Right hindlimb (tissue), 1 donor: ENCODE measurements around the gene USP53.
"Not testable (repeated sequence)": the region's sequence is repeated elsewhere in the genome, so short reads cannot be mapped to it uniquely, and the experiment has no call there.

Experiments
- DNase-seq: peaks from one replicate; pipeline ENCODE4 v3.0.0-alpha.2; 2018

The USP53 gene

DNA sequence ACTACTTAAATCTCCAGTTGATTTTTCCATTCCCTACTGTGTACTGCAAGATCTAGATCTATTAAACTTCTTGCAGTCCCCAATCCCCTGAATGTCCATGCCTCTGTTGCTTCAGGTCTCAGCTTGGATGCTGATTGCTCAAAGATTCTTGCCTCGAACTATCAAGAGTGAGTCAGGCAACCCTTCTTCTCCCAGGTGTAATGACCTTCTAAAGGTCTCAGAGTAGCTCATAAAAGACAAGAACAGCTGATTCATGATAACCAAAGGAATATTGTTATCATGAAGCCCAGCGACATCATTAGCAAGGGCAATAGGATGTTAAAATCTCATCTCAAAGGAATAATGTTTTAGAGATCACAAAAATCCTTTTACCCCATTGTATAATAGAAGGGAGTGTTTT, 116.2 kb downstream of the USP53 start:
- DNase-seq = no peak

DNA sequence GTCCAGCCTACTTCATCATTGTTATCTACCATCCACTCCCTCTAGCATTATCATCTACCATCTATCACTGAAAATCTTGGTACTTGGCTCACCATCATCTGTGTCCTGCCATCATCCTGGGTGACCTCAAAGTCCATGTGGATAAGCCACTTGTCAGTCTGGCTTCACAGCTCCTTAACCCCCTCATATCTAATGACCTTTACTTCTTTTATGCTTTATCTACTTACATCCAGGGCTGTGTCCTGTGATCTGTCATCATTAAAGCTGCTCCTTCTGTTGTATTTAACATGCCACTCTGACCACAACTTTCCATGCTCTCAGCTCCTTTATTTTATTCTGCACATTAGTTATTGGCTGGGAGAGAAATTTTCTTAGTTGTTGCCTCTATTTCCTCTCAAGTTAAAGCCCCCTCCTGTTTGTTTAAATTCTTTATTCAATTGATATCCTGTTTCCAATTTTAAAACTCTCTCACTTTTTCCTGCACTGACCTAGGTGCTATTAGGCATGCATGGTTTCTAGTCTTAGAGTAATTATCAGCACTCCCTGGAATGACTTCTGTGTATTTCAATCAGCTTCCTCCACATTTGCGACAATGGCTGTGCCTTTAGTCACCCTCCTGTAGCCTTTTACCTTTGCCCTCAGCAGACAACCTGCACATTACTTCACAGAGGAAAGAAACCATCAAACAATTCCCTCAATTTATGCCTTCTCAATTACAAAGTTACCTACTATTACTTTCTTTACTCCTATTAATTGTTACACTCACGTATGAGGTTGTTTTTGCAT, 117.5 kb downstream of the USP53 start:
- DNase-seq = no peak

DNA sequence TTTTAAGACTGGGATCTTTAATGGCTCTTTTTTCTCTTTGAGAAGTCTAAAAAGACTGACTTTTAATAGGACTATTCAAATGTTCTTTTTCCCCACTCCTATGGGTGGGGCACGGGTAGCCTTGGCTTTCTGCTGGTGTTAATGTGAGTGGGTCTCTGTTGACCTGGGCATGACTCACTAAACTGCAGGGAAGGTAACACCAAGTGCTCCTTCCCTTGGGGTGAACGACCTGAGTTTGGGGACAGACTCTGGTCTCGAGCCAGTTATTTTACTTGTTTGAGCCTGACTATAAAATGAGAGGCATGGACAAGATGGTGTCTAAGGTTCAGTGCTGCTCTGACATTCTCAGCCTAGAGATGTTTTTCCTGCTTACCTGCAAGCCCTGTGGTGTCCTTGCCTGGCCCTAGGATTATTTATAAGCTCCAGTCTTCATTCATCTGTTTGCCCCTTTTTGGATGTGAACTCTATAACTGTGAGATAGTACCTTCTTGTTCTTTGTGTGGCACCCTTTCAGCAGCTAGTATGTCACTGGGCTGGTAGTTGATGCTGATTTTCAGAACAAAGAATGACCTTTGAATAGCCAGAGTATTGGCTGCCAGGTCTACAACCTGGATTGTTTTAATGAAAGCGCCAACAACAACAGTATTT, 123.9 kb downstream of the USP53 start:
- not testable (repeated sequence) for DNase-seq

DNA sequence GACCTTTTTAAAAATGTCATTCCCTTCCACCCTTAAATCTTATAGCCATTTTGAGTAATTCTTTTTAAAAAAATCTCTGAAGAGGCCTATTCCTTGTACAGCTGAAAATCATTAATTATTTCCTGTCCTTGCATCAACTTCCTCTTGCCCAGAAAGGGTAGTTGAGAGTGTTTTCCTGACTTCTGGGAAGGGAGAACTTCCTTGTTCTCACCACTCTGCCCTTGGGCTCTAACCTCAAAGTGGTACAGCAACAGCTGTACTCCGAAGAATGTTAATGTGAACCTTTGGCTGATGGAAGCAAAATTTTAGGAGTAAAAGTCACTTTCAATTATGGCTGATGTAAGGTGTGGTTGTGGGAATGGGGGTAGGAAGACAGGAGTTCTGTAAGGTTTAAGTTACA, 124.5 kb downstream of the USP53 start:
- no peak for DNase-seq

DNA sequence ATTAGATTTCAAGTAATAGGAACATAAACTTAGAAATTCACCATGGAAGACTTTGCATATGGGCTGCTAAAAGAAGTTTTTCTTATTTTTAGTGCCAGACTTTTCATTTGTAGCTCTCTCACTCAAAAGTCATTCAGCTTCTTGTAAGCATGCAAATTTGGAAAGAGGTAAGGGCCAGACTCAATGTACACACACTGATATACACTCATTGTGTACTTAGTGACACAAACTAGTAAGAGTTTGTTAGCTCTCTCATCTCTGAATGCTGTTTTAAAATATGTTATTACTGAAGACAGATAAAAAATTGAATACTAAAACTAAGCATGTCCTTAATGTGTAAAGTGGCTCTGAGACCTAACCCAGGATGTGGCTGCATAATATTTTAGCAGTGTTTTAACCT, 127.4 kb downstream of the USP53 start:
- DNase-seq = not testable (repeated sequence)

DNA sequence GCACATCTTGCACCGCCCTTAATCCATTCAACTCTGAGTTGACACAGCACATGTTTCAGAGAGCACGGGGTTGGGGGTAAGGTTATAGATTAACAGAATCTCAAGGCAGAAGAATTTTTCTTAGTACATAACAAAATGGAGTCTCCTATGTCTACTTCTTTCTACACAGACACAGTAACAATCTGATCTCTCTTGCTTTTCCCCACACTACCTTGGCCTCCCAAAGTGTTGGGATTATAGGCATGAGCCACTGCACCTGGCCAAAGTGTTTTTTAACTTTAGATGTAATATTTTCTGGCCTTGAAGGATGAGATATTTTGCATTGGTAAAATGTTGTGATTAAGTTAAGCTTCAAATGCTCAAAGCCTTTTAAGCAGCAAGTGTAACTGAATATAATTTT, 130.8 kb downstream of the USP53 start:
- not testable (repeated sequence) for DNase-seq
